Stimulated activated naive B cell treated with anti-CD40 and anti-IgM and Interleukin-4, amounts not matched to agents 10 μg/mL and 1 μg/mL and 100 μg/mL, for 72 hours (primary cell): ENCODE measurements around the gene LRFN4.

Experiments used
- ATAC-seq, 2 donors: fragments of 150-1000 bp; cut with Tn5 transposase; replicated peaks; 2 replicates each; pipeline ENCODE4 v1.10.0; 2021; ENCODE audit warnings: moderate library complexity in 1 of 2
- DNase-seq: peaks from one replicate; pipeline ENCODE4 v3.0.0; 2021
- H3K27ac Mint-ChIP-seq: one replicate; pipeline ENCODE4 v1.8.0; 2022; ENCODE audit warnings: mild to moderate bottlenecking, mixed read lengths
- H3K27me3 Mint-ChIP-seq, 2 donors: one replicate each; pipeline ENCODE4 v1.8.0; 2022; ENCODE audit warnings: mixed read lengths in 2 of 2
- H3K36me3 Mint-ChIP-seq, 2 donors: one replicate each; pipeline ENCODE4 v1.8.0; 2022; ENCODE audit warnings: mixed read lengths in 2 of 2, mild to moderate bottlenecking in 1 of 2
- H3K4me1 Mint-ChIP-seq, 2 donors: one replicate each; pipeline ENCODE4 v1.8.0; 2022; ENCODE audit warnings: mixed read lengths in 2 of 2, mild to moderate bottlenecking in 1 of 2
- H3K4me3 Mint-ChIP-seq, 2 donors: one replicate each; pipeline ENCODE4 v1.8.0; 2022; ENCODE audit warnings: mild to moderate bottlenecking in 2 of 2, mixed read lengths in 2 of 2, moderate library complexity in 1 of 2
- H3K9me3 Mint-ChIP-seq, 2 donors: one replicate each; pipeline ENCODE4 v1.8.0; 2022; ENCODE audit warnings: mixed read lengths in 2 of 2, mild to moderate bottlenecking in 1 of 2

Gene LRFN4

GRCh38 chr11:66850588-66851238 is 6.2 kb upstream of the LRFN4 start:
- Mint-ChIP-seq H3K27me3 (no peaks in the 10 kb centered on the region), H3K36me3 (peaks cover 0 to 3% of the 10 kb centered on the region in 2 donors)

DNA sequence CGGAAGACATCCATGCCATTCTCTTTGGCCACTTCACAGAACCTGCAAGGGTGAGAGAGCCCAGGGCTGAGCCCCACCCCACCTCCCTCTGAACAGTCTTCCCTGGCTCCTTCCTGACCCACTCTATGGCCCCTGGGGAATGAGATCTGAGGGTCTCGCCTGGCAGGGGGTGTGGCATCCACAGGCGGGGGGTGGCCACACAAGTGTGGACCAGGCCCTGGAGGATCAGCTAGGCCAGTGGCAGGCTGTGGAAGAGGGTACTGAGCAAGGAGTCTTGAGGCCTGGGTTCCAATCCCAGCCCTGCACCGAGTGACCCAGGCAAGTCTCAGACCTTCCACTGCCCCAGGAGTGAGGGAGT is 5.6 kb upstream of the LRFN4 start:
- no peak overlapping the region for H3K4me3 Mint-ChIP-seq
- H3K9me3 Mint-ChIP-seq: no peaks in the 10 kb centered on the region
- H3K27me3 Mint-ChIP-seq: no peaks in the 10 kb centered on the region
- peak overlapping the region; percentile 42 for H3K27ac Mint-ChIP-seq
- DNase-seq: no peak
- H3K36me3 Mint-ChIP-seq: peaks cover 0 to 3% of the 10 kb centered on the region in 2 donors
- H3K4me1 Mint-ChIP-seq: peaks cover 15 to 26% of the 10 kb centered on the region in 2 donors
- ATAC-seq: no peak

More at GRCh38 chr11:66850588-66851238, 6.2 kb upstream of the LRFN4 start:
- Mint-ChIP-seq H3K27ac (peak overlapping the region; percentile 51), H3K9me3 (no peaks in the 10 kb centered on the region), H3K4me1 (peaks cover 15 to 25% of the 10 kb centered on the region in 2 donors), H3K4me3 (no peak overlapping the region)
- ATAC-seq (no peak), DNase-seq (no peak)

- Mint-ChIP-seq H3K27me3 (no peaks in the 10 kb centered on the region), H3K4me1 (peaks cover 18 to 26% of the 10 kb centered on the region in 2 donors), H3K36me3 (peaks cover 2 to 3% of the 10 kb centered on the region in 2 donors), H3K9me3 (no peaks in the 10 kb centered on the region), H3K27ac (peak overlapping the region; percentile 42), H3K4me3 (no peak overlapping the region)
- no peak for DNase-seq
- peak; percentile 33 to 43 for ATAC-seq
These were observed 5.0 kb upstream of the LRFN4 start for GRCh38 chr11:66851698-66852465.

DNA sequence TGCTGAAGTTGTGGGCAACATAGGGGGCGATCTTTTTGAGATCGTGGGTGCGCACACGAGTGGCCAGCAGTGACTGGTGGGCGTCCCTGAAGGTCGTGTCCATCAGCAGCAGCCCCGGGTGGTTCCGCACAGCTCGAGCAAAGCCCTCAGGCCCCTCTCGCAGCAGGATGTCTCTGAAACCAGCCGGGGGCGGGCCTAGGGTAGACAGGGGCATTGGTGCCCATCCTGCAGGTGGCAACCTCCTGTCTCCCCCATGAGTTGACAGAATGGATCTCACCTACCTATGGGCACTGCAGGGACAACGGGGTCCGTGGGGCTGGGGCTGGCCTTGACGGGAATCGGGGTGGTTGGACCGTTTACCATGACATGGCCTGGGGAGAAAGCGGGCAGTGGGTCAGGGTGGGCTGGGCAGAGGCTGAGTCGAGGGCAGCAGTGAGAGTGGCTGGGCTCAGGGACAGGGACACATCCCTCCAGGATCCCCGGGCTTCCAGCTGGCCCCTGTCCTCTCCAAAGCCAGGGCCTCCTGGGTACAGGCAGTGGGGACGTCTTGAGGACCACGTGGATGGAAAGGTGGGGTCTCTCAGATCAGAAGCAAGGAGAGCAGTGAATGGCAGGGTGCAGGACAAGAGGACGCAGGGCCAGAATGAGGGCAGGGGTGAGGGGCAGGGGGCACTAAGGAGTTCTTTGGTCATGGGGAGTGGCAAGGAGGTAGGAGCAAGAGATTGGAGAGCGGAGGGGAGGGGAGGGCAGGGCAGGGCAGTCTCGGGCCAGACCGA is 4.2 kb upstream of the LRFN4 start:
- DNase-seq (no peak), ATAC-seq (no peak)
- no peak overlapping the region for H3K27ac Mint-ChIP-seq
- no peaks in the 10 kb centered on the region for H3K27me3 Mint-ChIP-seq
- peaks cover 18 to 31% of the 10 kb centered on the region in 2 donors for H3K4me1 Mint-ChIP-seq
- H3K4me3 Mint-ChIP-seq: no peak overlapping the region
- peaks cover 2 to 3% of the 10 kb centered on the region in 2 donors for H3K36me3 Mint-ChIP-seq
- H3K9me3 Mint-ChIP-seq: no peaks in the 10 kb centered on the region

- Mint-ChIP-seq H3K27ac (no peak overlapping the region), H3K4me3 (no peak overlapping the region), H3K9me3 (no peaks in the 10 kb centered on the region), H3K4me1 (peaks cover 20 to 38% of the 10 kb centered on the region in 2 donors), H3K36me3 (peaks cover 2 to 3% of the 10 kb centered on the region in 2 donors), H3K27me3 (no peaks in the 10 kb centered on the region)
- ATAC-seq (no peak), DNase-seq (no peak)
These were observed 3.3 kb upstream of the LRFN4 start for GRCh38 chr11:66853242-66854229.

- H3K4me1 Mint-ChIP-seq: peaks cover 20 to 38% of the 10 kb centered on the region in 2 donors
- peaks cover 2 to 6% of the 10 kb centered on the region in 2 donors for H3K36me3 Mint-ChIP-seq
- ATAC-seq (no peak), DNase-seq (no peak)
- no peaks in the 10 kb centered on the region for H3K9me3 Mint-ChIP-seq
- H3K27me3 Mint-ChIP-seq: no peaks in the 10 kb centered on the region
- no peak overlapping the region for H3K27ac Mint-ChIP-seq
- no peak overlapping the region for H3K4me3 Mint-ChIP-seq
These were observed 2.6 kb upstream of the LRFN4 start for GRCh38 chr11:66854231-66854661.

- Mint-ChIP-seq H3K4me1 (peaks cover 20 to 38% of the 10 kb centered on the region in 2 donors), H3K27ac (peak overlapping the region; percentile 65), H3K9me3 (no peaks in the 10 kb centered on the region), H3K27me3 (no peaks in the 10 kb centered on the region), H3K4me3 (peak overlapping the region in 1 of 2 donors; percentile 44), H3K36me3 (peaks cover 2 to 6% of the 10 kb centered on the region in 2 donors)
- ATAC-seq (no peak), DNase-seq (no peak)
These were observed 2.1 kb upstream of the LRFN4 start for GRCh38 chr11:66854729-66855211.

- peaks cover 2 to 3% of the 10 kb centered on the region in 2 donors for H3K36me3 Mint-ChIP-seq
- no peaks in the 10 kb centered on the region for H3K27me3 Mint-ChIP-seq
- H3K4me1 Mint-ChIP-seq: peaks cover 18 to 34% of the 10 kb centered on the region in 2 donors
- ATAC-seq (peak; percentile 85 to 86), DNase-seq (peak; percentile 82)
- peak overlapping the region; percentile 92 to 96 for H3K4me3 Mint-ChIP-seq
- peak overlapping the region; percentile 93 for H3K27ac Mint-ChIP-seq
- no peaks in the 10 kb centered on the region for H3K9me3 Mint-ChIP-seq
These were observed 1.0 kb upstream of the LRFN4 start for GRCh38 chr11:66855574-66856495.

DNA sequence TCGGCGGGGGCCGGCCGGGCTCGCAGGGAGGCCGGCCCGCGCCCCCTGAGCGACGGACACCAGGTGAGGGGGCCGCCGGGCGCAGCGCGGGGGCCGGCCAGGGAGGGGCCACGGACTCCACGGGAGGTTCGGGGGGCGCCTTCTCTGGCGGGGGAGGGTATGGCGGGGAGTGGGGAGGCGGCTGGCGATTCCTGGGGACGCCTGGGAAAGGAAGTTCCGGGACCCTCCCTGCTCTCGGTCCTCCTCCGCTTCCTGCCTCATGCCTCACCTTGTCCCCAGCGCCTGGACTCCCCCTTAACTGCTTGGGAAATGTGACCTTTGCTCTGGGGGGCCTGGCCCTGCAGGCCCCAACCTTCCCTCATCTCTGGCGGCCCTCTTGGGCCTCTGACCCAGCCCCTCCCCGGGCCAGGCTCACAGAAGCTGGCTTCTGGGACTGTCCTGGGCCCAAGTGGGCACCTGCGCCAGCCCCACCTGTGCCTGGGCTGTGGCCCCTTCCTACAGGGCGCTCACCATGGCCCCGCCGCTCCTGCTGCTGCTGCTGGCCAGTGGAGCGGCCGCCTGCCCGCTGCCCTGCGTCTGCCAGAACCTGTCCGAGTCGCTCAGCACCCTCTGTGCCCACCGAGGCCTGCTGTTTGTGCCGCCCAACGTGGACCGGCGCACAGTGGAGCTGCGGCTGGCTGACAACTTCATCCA is 516 bp downstream of the LRFN4 start:
- H3K9me3 Mint-ChIP-seq: no peaks in the 10 kb centered on the region
- ATAC-seq (no peak), DNase-seq (no peak)
- H3K4me1 Mint-ChIP-seq: peaks cover 11 to 21% of the 10 kb centered on the region in 2 donors
- H3K27ac Mint-ChIP-seq: peak overlapping the region; percentile 88
- peaks cover 3 to 4% of the 10 kb centered on the region in 2 donors for H3K36me3 Mint-ChIP-seq
- no peaks in the 10 kb centered on the region for H3K27me3 Mint-ChIP-seq
- H3K4me3 Mint-ChIP-seq: peak overlapping the region; percentile 84 to 86

DNA sequence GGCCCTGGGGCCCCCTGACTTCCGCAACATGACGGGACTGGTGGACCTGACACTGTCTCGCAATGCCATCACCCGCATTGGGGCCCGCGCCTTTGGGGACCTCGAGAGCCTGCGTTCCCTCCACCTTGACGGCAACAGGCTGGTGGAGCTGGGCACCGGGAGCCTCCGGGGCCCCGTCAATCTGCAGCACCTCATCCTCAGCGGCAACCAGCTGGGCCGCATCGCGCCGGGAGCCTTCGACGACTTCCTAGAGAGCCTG is 992 bp downstream of the LRFN4 start:
- peaks cover 9 to 21% of the 10 kb centered on the region in 2 donors for H3K4me1 Mint-ChIP-seq
- H3K9me3 Mint-ChIP-seq: no peaks in the 10 kb centered on the region
- peak overlapping the region; percentile 84 to 86 for H3K4me3 Mint-ChIP-seq
- ATAC-seq (no peak), DNase-seq (no peak)
- H3K27ac Mint-ChIP-seq: no peak overlapping the region
- peaks cover 3 to 4% of the 10 kb centered on the region in 2 donors for H3K36me3 Mint-ChIP-seq
- H3K27me3 Mint-ChIP-seq: no peaks in the 10 kb centered on the region

DNA sequence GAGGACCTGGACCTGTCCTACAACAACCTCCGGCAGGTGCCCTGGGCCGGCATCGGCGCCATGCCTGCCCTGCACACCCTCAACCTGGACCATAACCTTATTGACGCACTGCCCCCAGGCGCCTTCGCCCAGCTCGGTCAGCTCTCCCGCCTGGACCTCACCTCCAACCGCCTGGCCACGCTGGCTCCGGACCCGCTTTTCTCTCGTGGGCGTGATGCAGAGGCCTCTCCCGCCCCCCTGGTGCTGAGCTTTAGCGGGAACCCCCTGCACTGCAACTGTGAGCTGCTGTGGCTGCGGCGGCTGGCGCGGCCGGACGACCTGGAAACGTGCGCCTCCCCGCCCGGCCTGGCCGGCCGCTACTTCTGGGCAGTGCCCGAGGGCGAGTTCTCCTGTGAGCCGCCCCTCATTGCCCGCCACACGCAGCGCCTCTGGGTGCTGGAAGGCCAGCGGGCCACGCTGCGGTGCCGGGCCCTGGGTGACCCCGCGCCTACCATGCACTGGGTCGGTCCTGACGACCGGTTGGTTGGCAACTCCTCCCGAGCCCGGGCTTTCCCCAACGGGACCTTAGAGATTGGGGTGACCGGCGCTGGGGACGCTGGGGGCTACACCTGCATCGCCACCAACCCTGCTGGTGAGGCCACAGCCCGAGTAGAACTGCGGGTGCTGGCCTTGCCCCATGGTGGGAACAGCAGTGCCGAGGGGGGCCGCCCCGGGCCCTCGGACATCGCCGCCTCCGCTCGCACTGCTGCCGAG is 1.5 kb downstream of the LRFN4 start:
- no peaks in the 10 kb centered on the region for H3K27me3 Mint-ChIP-seq
- DNase-seq: no peak
- peaks cover 9 to 21% of the 10 kb centered on the region in 2 donors for H3K4me1 Mint-ChIP-seq
- peak overlapping the region; percentile 84 to 86 for H3K4me3 Mint-ChIP-seq
- no peak for ATAC-seq
- no peaks in the 10 kb centered on the region for H3K9me3 Mint-ChIP-seq
- peak overlapping the region; percentile 62 for H3K27ac Mint-ChIP-seq
- peaks cover 3 to 4% of the 10 kb centered on the region in 2 donors for H3K36me3 Mint-ChIP-seq
